Naive B cell (primary cell): ENCODE data around the gene HSDL2. TPM values are rescaled to one million over a fixed set of nuclear protein-coding genes. Genes with fewer than 3 reads are reported as not detected.
"Not testable (repeated sequence)": the region's sequence is repeated elsewhere in the genome, so short reads cannot be mapped to it uniquely, and the experiment has no call there.

Experiments used
- ATAC-seq, 2 donors: fragments of 150-1000 bp; cut with Tn5 transposase; 2 replicates each; pipeline ENCODE4 v1.10.0; 2021; ENCODE audit warnings: low read depth in 2 of 2, mild to moderate bottlenecking in 2 of 2, moderate library complexity in 2 of 2
- DNase-seq: peaks from one replicate; pipeline ENCODE4 v3.0.0; 2022
- H3K27ac Mint-ChIP-seq, 6 donors: one replicate each; pipeline ENCODE4 v1.8.0; 2020 to 2022; ENCODE audit warnings: mild to moderate bottlenecking in 6 of 6, mixed read lengths in 6 of 6, moderate library complexity in 5 of 6, inconsistent platforms in 2 of 6
- H3K27me3 Mint-ChIP-seq, 3 donors: one replicate each; pipeline ENCODE4 v1.8.0; 2021 to 2022; ENCODE audit warnings: mixed read lengths in 3 of 3, mild to moderate bottlenecking in 1 of 3
- H3K36me3 Mint-ChIP-seq, 2 donors: one replicate each; pipeline ENCODE4 v1.8.0; 2020 to 2022; ENCODE audit warnings: mixed read lengths in 2 of 2, inconsistent platforms in 1 of 2, mild to moderate bottlenecking in 1 of 2
- H3K4me1 Mint-ChIP-seq, 3 donors: one replicate each; pipeline ENCODE4 v1.8.0; 2020 to 2022; ENCODE audit warnings: mixed read lengths in 3 of 3, inconsistent platforms in 1 of 3, mild to moderate bottlenecking in 1 of 3, moderate library complexity in 1 of 3
- H3K4me3 Mint-ChIP-seq, 8 donors: one replicate each; pipeline ENCODE4 v1.8.0; 2020 to 2022; ENCODE audit warnings: mild to moderate bottlenecking in 8 of 8, mixed read lengths in 8 of 8, moderate library complexity in 8 of 8, inconsistent platforms in 2 of 8
- H3K9me3 Mint-ChIP-seq, 7 donors: one replicate each; pipeline ENCODE4 v1.8.0; 2020 to 2022; ENCODE audit warnings: mixed read lengths in 7 of 7, mild to moderate bottlenecking in 5 of 7, inconsistent platforms in 2 of 7, moderate library complexity in 1 of 7
- polyA plus RNA-seq, 6 donors: library from polyadenylated mRNA; unstranded; fragments of 300-500 nt; fragmentation: Illumina TruSeq; gene quantifications; one replicate each; pipeline ENCODE4 v1.2.3, GENCODE V29; 2021; ENCODE audit warnings: low read depth in 6 of 6

HSDL2 gene
- polyA plus RNA-seq, 6 donors from 2014 or later: 24.0 to 42.3 (median 29.4) TPM

- Mint-ChIP-seq H3K36me3 (peaks cover 10 to 14% of the 10 kb centered on the region in 2 donors), H3K4me1 (peaks cover 17 to 34% (median 31%) of the 10 kb centered on the region in 3 donors), H3K9me3 (peaks cover 1 to 15% (median 6%) of the 10 kb centered on the region in 7 donors), H3K27ac (peak overlapping the region in 1 of 6 donors; percentile 64)
- ATAC-seq, DNase-seq, H3K4me3 Mint-ChIP-seq, H3K27me3 Mint-ChIP-seq: not testable (repeated sequence)
These were observed 5.7 kb upstream of the HSDL2 start for GRCh38 chr9:112374232-112374631.

- DNase-seq (no peak), ATAC-seq (no peak)
- Mint-ChIP-seq H3K36me3 (peaks cover 0 to 6% of the 10 kb centered on the region in 2 donors), H3K27ac (no peak overlapping the region), H3K27me3 (no peaks in the 10 kb centered on the region), H3K4me3 (no peak overlapping the region), H3K9me3 (peaks cover 0 to 5% (median 3%) of the 10 kb centered on the region in 7 donors), H3K4me1 (peaks cover 18 to 34% (median 34%) of the 10 kb centered on the region in 3 donors)
These were observed 4.5 kb upstream of the HSDL2 start for GRCh38 chr9:112375361-112375760.

- Mint-ChIP-seq H3K9me3 (peaks cover 0 to 2% (median 0%) of the 10 kb centered on the region in 7 donors), H3K4me1 (peaks cover 31 to 51% (median 50%) of the 10 kb centered on the region in 3 donors), H3K27ac (no peak overlapping the region), H3K27me3 (no peaks in the 10 kb centered on the region), H3K36me3 (peaks cover 0 to 6% of the 10 kb centered on the region in 2 donors), H3K4me3 (peak overlapping the region in 2 of 8 donors; percentile 25 to 96)
- ATAC-seq: no peak
- DNase-seq: no peak
These were observed 2.8 kb upstream of the HSDL2 start for GRCh38 chr9:112377087-112377486.

GRCh38 chr9:112377684-112378327 lies 2.1 kb upstream of the HSDL2 start:
- Mint-ChIP-seq H3K36me3 (peaks cover 0 to 6% of the 10 kb centered on the region in 2 donors), H3K27me3 (no peaks in the 10 kb centered on the region), H3K4me1 (peaks cover 32 to 58% (median 54%) of the 10 kb centered on the region in 3 donors), H3K4me3 (peak overlapping the region in 6 of 8 donors; percentile 1 to 100 (median 96)), H3K27ac (peak overlapping the region in 1 of 6 donors; percentile 12), H3K9me3 (no peaks in the 10 kb centered on the region)
- DNase-seq: no peak
- ATAC-seq: no peak

GRCh38 chr9:112378328-112379176 lies 1.4 kb upstream of the HSDL2 start:
- DNase-seq (peak; percentile 7), ATAC-seq (peak; percentile 1)
- peak overlapping the region; percentile 88 to 99 (median 98) for H3K27ac Mint-ChIP-seq
- peaks cover 38 to 65% (median 61%) of the 10 kb centered on the region in 3 donors for H3K4me1 Mint-ChIP-seq
- peaks cover 0 to 2% of the 10 kb centered on the region in 2 donors for H3K36me3 Mint-ChIP-seq
- no peaks in the 10 kb centered on the region for H3K27me3 Mint-ChIP-seq
- peak overlapping the region; percentile 96 to 100 (median 99) for H3K4me3 Mint-ChIP-seq
- no peaks in the 10 kb centered on the region for H3K9me3 Mint-ChIP-seq

GRCh38 chr9:112379177-112380101 lies 469 bp upstream of the HSDL2 start:
- H3K36me3 Mint-ChIP-seq: no peaks in the 10 kb centered on the region

GRCh38 chr9:112380825-112381221 lies 915 bp downstream of the HSDL2 start:
- Mint-ChIP-seq H3K9me3 (no peaks in the 10 kb centered on the region), H3K27me3 (no peaks in the 10 kb centered on the region), H3K27ac (peak overlapping the region; percentile 2 to 98 (median 93)), H3K36me3 (no peaks in the 10 kb centered on the region), H3K4me3 (peak overlapping the region; percentile 96 to 100 (median 99)), H3K4me1 (peaks cover 50 to 73% (median 71%) of the 10 kb centered on the region in 3 donors)
- DNase-seq (peak; percentile 9), ATAC-seq (no peak)

More at GRCh38 chr9:112379177-112380101, 469 bp upstream of the HSDL2 start:
- Mint-ChIP-seq H3K4me1 (peaks cover 44 to 74% (median 70%) of the 10 kb centered on the region in 3 donors), H3K27ac (peak overlapping the region; percentile 88 to 99 (median 98)), H3K4me3 (peak overlapping the region; percentile 96 to 100 (median 99)), H3K27me3 (no peaks in the 10 kb centered on the region), H3K9me3 (no peaks in the 10 kb centered on the region)
- ATAC-seq: peak; percentile 90 to 91
- DNase-seq: peak; percentile 93

GRCh38 chr9:112382066-112382465 lies 2.2 kb downstream of the HSDL2 start:
- peak overlapping the region in 3 of 8 donors; percentile 4 to 96 (median 96) for H3K4me3 Mint-ChIP-seq
- H3K4me1 Mint-ChIP-seq: peaks cover 50 to 74% (median 67%) of the 10 kb centered on the region in 3 donors
- no peak for DNase-seq
- H3K36me3 Mint-ChIP-seq: no peaks in the 10 kb centered on the region
- no peaks in the 10 kb centered on the region for H3K27me3 Mint-ChIP-seq
- H3K27ac Mint-ChIP-seq: peak overlapping the region in 4 of 6 donors; percentile 9 to 48 (median 36)
- H3K9me3 Mint-ChIP-seq: no peaks in the 10 kb centered on the region
- ATAC-seq: no peak

GRCh38 chr9:112382501-112383364 lies 2.8 kb downstream of the HSDL2 start:
- Mint-ChIP-seq H3K36me3 (no peaks in the 10 kb centered on the region), H3K27me3 (no peaks in the 10 kb centered on the region), H3K9me3 (no peaks in the 10 kb centered on the region), H3K4me3 (peak overlapping the region in 3 of 8 donors; percentile 18 to 96 (median 30)), H3K4me1 (peaks cover 50 to 73% (median 66%) of the 10 kb centered on the region in 3 donors), H3K27ac (peak overlapping the region in 3 of 6 donors; percentile 9 to 78 (median 56))
- ATAC-seq (no peak), DNase-seq (no peak)

GRCh38 chr9:112384219-112384618 lies 4.3 kb downstream of the HSDL2 start:
- peaks cover 40 to 59% (median 52%) of the 10 kb centered on the region in 3 donors for H3K4me1 Mint-ChIP-seq
- no peaks in the 10 kb centered on the region for H3K36me3 Mint-ChIP-seq
- DNase-seq: no peak
- H3K9me3 Mint-ChIP-seq: no peaks in the 10 kb centered on the region
- ATAC-seq: no peak
- peak overlapping the region in 4 of 6 donors; percentile 12 to 89 (median 28) for H3K27ac Mint-ChIP-seq
- H3K4me3 Mint-ChIP-seq: peak overlapping the region in 1 of 8 donors; percentile 68
- no peaks in the 10 kb centered on the region for H3K27me3 Mint-ChIP-seq

- H3K4me3 Mint-ChIP-seq: peak overlapping the region in 3 of 8 donors; percentile 6 to 68 (median 9)
These were observed 4.8 kb downstream of the HSDL2 start for GRCh38 chr9:112384690-112385089.

GRCh38 chr9:112387115-112387514 lies 7.2 kb downstream of the HSDL2 start:
- no peak for DNase-seq
- no peak overlapping the region for H3K27ac Mint-ChIP-seq
- peaks cover 26 to 45% (median 32%) of the 10 kb centered on the region in 3 donors for H3K4me1 Mint-ChIP-seq
- no peaks in the 10 kb centered on the region for H3K27me3 Mint-ChIP-seq
- no peaks in the 10 kb centered on the region for H3K9me3 Mint-ChIP-seq
- H3K4me3 Mint-ChIP-seq: peak overlapping the region in 1 of 8 donors; percentile 20
- no peak for ATAC-seq
- H3K36me3 Mint-ChIP-seq: no peaks in the 10 kb centered on the region

More at GRCh38 chr9:112384690-112385089, 4.8 kb downstream of the HSDL2 start:
- Mint-ChIP-seq H3K27me3 (no peaks in the 10 kb centered on the region), H3K9me3 (no peaks in the 10 kb centered on the region), H3K4me1 (peaks cover 39 to 59% (median 50%) of the 10 kb centered on the region in 3 donors), H3K27ac (peak overlapping the region in 1 of 6 donors; percentile 89), H3K36me3 (no peaks in the 10 kb centered on the region)
- DNase-seq (no peak), ATAC-seq (peak in 1 of 2 donors; percentile 14)
